ENCODE data around the gene RBMS3.

The RBMS3 gene

GRCh38 chr3:29758434-29759322 is 477.8 kb downstream of the RBMS3 start:
- Mint-ChIP-seq H3K27me3 (no peaks in the 10 kb centered on the region), H3K9me3 (no peaks in the 10 kb centered on the region), H3K27ac (no peak overlapping the region), H3K4me3 (no peak overlapping the region), H3K36me3 (no peaks in the 10 kb centered on the region), H3K4me1 (no peaks in the 10 kb centered on the region)
- ATAC-seq = no peak

GRCh38 chr3:29759411-29760225 is 478.7 kb downstream of the RBMS3 start:
- no peak for ATAC-seq
- Mint-ChIP-seq H3K4me3 (no peak overlapping the region), H3K36me3 (no peaks in the 10 kb centered on the region), H3K4me1 (no peaks in the 10 kb centered on the region), H3K9me3 (no peaks in the 10 kb centered on the region), H3K27me3 (no peaks in the 10 kb centered on the region), H3K27ac (no peak overlapping the region)

GRCh38 chr3:29760226-29760685 is 479.4 kb downstream of the RBMS3 start:
- no peak for ATAC-seq
- Mint-ChIP-seq H3K4me1 (no peaks in the 10 kb centered on the region), H3K27me3 (no peaks in the 10 kb centered on the region), H3K9me3 (no peaks in the 10 kb centered on the region), H3K36me3 (no peaks in the 10 kb centered on the region), H3K27ac (no peak overlapping the region), H3K4me3 (no peak overlapping the region)

- no peaks in the 10 kb centered on the region for H3K36me3 Mint-ChIP-seq
- no peaks in the 10 kb centered on the region for H3K9me3 Mint-ChIP-seq
- no peaks in the 10 kb centered on the region for H3K27me3 Mint-ChIP-seq
- H3K4me3 Mint-ChIP-seq = no peak overlapping the region
- H3K4me1 Mint-ChIP-seq = no peaks in the 10 kb centered on the region
- no peak for ATAC-seq
- H3K27ac Mint-ChIP-seq = no peak overlapping the region
Observed at GRCh38 chr3:29761517-29761916, 480.6 kb downstream of the RBMS3 start.

GRCh38 chr3:29763115-29763514 is 482.2 kb downstream of the RBMS3 start:
- H3K27me3 Mint-ChIP-seq = no peaks in the 10 kb centered on the region
- H3K36me3 Mint-ChIP-seq = no peaks in the 10 kb centered on the region
- H3K4me3 Mint-ChIP-seq = no peak overlapping the region
- no peaks in the 10 kb centered on the region for H3K9me3 Mint-ChIP-seq
- no peak for ATAC-seq
- H3K27ac Mint-ChIP-seq = no peak overlapping the region
- no peaks in the 10 kb centered on the region for H3K4me1 Mint-ChIP-seq

GRCh38 chr3:29764041-29764440 is 483.2 kb downstream of the RBMS3 start:
- no peaks in the 10 kb centered on the region for H3K4me1 Mint-ChIP-seq
- no peaks in the 10 kb centered on the region for H3K36me3 Mint-ChIP-seq
- no peak overlapping the region for H3K27ac Mint-ChIP-seq
- no peak overlapping the region for H3K4me3 Mint-ChIP-seq
- no peak for ATAC-seq
- peaks cover 2% of the 10 kb centered on the region for H3K9me3 Mint-ChIP-seq
- no peaks in the 10 kb centered on the region for H3K27me3 Mint-ChIP-seq

GRCh38 chr3:29764603-29765254 is 483.9 kb downstream of the RBMS3 start:
- Mint-ChIP-seq H3K27ac (no peak overlapping the region), H3K27me3 (no peaks in the 10 kb centered on the region), H3K4me1 (no peaks in the 10 kb centered on the region), H3K36me3 (no peaks in the 10 kb centered on the region), H3K9me3 (peaks cover 3% of the 10 kb centered on the region), H3K4me3 (no peak overlapping the region)
- no peak for ATAC-seq

GRCh38 chr3:29771602-29772001 is 490.7 kb downstream of the RBMS3 start:
- Mint-ChIP-seq H3K9me3 (peaks cover 3% of the 10 kb centered on the region), H3K27me3 (no peaks in the 10 kb centered on the region), H3K4me3 (no peak overlapping the region), H3K36me3 (no peaks in the 10 kb centered on the region), H3K4me1 (no peaks in the 10 kb centered on the region), H3K27ac (no peak overlapping the region)
- no peak for ATAC-seq

- Mint-ChIP-seq H3K36me3 (no peaks in the 10 kb centered on the region), H3K27me3 (no peaks in the 10 kb centered on the region), H3K27ac (no peak overlapping the region), H3K9me3 (peaks cover 3% of the 10 kb centered on the region), H3K4me3 (no peak overlapping the region), H3K4me1 (no peaks in the 10 kb centered on the region)
- ATAC-seq = no peak
Observed at GRCh38 chr3:29772436-29772835, 491.6 kb downstream of the RBMS3 start.

- Mint-ChIP-seq H3K4me1 (no peaks in the 10 kb centered on the region), H3K9me3 (peaks cover 3% of the 10 kb centered on the region), H3K4me3 (no peak overlapping the region), H3K27me3 (no peaks in the 10 kb centered on the region), H3K27ac (no peak overlapping the region), H3K36me3 (no peaks in the 10 kb centered on the region)
- ATAC-seq = no peak
Observed at GRCh38 chr3:29773481-29773880, 492.6 kb downstream of the RBMS3 start.

- ATAC-seq = no peak
- Mint-ChIP-seq H3K4me3 (no peak overlapping the region), H3K9me3 (no peaks in the 10 kb centered on the region), H3K27ac (no peak overlapping the region), H3K36me3 (no peaks in the 10 kb centered on the region), H3K4me1 (no peaks in the 10 kb centered on the region), H3K27me3 (no peaks in the 10 kb centered on the region)
Observed at GRCh38 chr3:29775340-29775739, 494.5 kb downstream of the RBMS3 start.

GRCh38 chr3:29777869-29778268 is 497.0 kb downstream of the RBMS3 start:
- Mint-ChIP-seq H3K27ac (no peak overlapping the region), H3K9me3 (peaks cover 5% of the 10 kb centered on the region), H3K36me3 (no peaks in the 10 kb centered on the region), H3K4me3 (no peak overlapping the region), H3K27me3 (no peaks in the 10 kb centered on the region), H3K4me1 (no peaks in the 10 kb centered on the region)
- no peak for ATAC-seq

- H3K9me3 Mint-ChIP-seq = peaks cover 6% of the 10 kb centered on the region
- no peaks in the 10 kb centered on the region for H3K4me1 Mint-ChIP-seq
- no peaks in the 10 kb centered on the region for H3K27me3 Mint-ChIP-seq
- no peak overlapping the region for H3K4me3 Mint-ChIP-seq
- H3K27ac Mint-ChIP-seq = no peak overlapping the region
- no peak for ATAC-seq
- no peaks in the 10 kb centered on the region for H3K36me3 Mint-ChIP-seq
Observed at GRCh38 chr3:29789686-29790085, 508.8 kb downstream of the RBMS3 start.

- no peak overlapping the region for H3K27ac Mint-ChIP-seq
- no peak overlapping the region for H3K4me3 Mint-ChIP-seq
- H3K27me3 Mint-ChIP-seq = no peaks in the 10 kb centered on the region
- H3K36me3 Mint-ChIP-seq = no peaks in the 10 kb centered on the region
- H3K9me3 Mint-ChIP-seq = no peaks in the 10 kb centered on the region
- no peak for ATAC-seq
- no peaks in the 10 kb centered on the region for H3K4me1 Mint-ChIP-seq
Observed at GRCh38 chr3:29796808-29797207, 515.9 kb downstream of the RBMS3 start.

- H3K36me3 Mint-ChIP-seq = no peaks in the 10 kb centered on the region
- H3K27me3 Mint-ChIP-seq = no peaks in the 10 kb centered on the region
- no peaks in the 10 kb centered on the region for H3K9me3 Mint-ChIP-seq
- H3K4me1 Mint-ChIP-seq = no peaks in the 10 kb centered on the region
- no peak overlapping the region for H3K27ac Mint-ChIP-seq
- no peak overlapping the region for H3K4me3 Mint-ChIP-seq
- ATAC-seq = no peak
Observed at GRCh38 chr3:29802057-29802456, 521.2 kb downstream of the RBMS3 start.
